AML-193 (cell line): Measurements from ENCODE around the gene S100G.
"Not testable (repeated sequence)": the region's sequence is repeated elsewhere in the genome, so short reads cannot be mapped to it uniquely, and the experiment has no call there.

Source experiments
- DNase-seq, 2 experiments: peaks; one replicate each; lab custom pipeline; 2025; lab: John Stamatoyannopoulos, UW

Gene S100G, protein sequence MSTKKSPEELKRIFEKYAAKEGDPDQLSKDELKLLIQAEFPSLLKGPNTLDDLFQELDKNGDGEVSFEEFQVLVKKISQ

DNA sequence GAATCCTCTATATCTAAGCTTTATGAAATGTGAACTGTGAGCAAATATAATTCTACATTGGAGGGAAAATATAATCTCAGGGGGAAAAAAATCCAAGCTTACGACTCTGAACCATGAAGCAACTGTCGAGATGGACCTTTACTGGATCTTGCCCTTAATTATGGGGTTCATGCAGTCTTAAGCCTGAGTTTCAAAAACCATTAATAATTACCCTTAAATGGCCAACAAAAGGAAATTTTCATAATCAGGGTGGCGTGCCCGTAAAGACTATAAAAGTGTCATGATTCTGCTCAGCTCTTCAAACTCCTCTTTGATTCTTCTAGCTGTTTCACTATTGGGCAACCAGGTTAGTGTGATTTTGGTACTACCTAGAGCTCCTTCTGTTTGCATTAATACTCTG lies at the start of gene S100G:
Gene S100G, plus strand, starts transcription at position 301 of the 400 bp plus-strand sequence. CDS start 849 bp downstream, outside the sequence.
- DNase-seq = no peak

DNA sequence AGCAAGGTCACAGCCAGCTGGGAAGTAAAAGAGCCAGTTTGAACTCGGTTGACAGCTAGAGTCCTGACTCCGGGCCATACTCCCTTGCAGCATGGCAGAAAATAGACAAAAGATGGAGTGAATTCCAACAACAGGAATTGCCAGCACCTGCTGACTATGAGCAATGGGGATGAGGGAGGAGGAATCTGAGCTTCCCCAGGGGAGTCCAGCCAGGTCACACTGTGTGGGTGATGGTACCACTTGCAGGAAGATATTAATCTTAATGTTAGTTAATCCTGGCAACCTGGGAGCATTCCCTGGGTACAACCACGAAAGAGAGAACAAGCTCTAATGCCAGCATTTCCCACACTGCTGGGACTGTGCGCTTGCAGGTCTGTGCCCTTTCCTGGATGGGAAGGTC lies 48.1 kb upstream of the S100G start:
- DNase-seq = no peak

DNA sequence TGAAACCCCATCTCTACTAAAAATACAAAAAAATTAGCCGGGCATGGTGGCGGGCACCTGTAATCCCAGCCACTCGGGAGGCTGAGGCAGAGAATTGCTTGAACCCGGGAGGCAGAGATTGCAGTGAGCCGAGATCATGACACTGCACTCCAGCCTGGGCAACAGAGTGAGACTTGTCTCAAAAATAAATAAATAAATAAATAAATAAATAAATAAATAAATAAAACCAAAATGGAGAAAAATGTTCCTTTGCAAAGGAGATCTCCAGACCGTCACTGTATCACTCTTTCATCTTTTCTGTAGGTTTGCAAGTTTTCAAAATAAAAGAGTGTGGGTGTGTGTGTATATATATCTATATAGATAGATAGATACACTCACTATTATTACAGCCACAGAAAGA lies 46.7 kb upstream of the S100G start:
- not testable (repeated sequence) for DNase-seq

DNA sequence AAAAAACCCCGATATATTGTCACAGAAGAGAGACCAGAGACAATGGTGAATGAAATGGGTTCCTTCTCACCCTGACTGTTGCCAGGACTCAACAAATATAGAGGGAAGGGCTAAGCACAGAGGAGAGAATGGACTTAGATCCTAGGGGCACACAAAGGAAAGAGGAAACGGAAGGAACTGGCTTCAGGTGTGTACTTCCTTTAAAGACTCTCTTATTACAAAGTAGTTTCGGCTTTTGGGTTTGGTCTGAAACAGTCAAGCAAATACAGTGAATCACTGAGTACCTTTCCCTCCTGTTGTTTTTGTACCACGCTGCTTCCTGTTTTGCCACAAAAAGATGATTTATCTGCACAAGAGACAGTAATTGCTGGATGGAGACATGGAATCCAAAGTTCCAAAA lies 46.1 kb upstream of the S100G start:
- DNase-seq = no peak

DNA sequence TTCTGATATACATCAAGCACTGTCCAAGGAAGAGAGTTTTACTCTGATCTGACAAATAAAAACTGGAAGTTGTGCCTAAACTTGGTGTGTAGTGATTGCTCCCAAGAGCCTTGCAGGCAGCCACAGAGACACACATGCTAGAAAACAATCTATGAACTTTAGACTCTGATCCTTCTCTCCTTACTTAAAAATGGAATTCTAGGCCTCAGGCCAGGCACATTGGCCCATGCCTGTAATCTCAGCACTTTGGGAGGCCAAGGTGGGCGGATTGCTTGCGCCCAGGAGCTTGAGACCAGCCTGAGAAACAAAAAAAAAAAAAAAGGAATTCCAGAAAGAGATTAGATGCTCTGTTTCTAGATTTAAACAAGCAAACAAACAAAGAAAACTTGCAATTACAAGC lies 45.6 kb upstream of the S100G start:
- DNase-seq = no peak

DNA sequence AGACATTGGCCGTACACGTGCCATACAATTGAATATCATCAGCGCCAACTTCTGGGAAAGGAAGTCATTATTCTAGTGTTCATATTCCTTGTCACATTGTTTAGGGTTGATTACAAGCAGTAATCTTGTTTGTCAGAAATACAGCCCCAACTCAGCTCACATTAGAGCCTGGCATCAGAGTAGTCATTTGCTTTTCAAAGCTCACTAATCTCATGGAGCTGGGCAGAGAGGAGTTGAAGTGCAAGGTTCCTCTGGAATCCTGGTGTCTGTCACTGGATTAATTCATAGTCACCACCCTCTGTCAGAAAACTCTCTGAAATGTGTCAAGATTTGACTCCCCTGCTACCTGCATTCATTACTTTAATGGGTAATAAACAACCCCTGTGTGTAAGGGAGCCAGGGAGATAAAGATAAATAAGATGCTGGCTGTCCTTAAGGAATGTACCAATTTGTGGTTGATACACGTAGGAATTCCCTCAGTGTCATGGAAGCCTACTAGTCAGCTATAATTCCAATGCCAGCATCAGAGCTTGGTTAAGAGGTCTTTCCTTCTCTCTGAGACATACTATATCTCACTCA lies 43.7 kb upstream of the S100G start:
- no peak for DNase-seq

DNA sequence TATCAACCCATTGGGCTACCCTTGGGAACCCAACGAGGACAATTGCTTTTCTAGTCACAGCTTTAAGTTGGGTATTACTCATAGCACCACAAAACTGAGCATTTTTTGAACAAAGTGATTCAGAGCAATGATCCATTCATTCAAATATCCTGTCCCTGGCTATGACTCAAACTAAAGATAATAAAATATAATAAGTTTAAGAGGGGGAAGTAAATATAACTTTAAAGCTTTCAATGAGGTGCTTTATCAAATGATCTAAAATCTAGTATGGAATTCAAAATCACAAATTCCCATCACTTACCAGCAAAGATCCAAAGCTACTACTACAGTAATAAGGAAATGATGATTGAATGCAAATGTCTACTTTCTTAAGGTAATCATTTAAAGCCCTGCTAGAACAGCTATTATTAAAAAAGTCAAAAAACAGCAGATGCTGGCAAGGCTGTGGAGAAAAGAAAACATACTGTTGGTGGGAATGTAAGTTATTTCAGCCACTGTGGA lies 39.8 kb upstream of the S100G start:
- no peak for DNase-seq

DNA sequence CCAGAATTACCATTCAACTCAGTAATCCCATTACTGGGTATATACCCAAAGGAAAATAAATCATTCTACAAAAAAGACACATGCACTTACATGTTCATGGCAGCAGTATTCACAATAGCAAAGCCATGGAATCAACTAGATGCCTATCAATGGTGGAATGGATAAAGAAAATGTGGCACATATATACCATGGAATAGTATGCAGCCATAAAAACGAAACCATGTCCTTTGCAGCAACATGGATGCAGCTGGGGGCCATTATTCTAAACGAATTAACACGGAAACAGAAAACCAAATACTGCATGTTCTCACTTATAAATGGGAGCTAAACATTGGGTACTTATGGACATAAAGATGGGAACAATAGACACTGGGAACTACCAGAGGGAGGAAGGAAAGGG lies 39.3 kb upstream of the S100G start:
- not testable (repeated sequence) for DNase-seq

DNA sequence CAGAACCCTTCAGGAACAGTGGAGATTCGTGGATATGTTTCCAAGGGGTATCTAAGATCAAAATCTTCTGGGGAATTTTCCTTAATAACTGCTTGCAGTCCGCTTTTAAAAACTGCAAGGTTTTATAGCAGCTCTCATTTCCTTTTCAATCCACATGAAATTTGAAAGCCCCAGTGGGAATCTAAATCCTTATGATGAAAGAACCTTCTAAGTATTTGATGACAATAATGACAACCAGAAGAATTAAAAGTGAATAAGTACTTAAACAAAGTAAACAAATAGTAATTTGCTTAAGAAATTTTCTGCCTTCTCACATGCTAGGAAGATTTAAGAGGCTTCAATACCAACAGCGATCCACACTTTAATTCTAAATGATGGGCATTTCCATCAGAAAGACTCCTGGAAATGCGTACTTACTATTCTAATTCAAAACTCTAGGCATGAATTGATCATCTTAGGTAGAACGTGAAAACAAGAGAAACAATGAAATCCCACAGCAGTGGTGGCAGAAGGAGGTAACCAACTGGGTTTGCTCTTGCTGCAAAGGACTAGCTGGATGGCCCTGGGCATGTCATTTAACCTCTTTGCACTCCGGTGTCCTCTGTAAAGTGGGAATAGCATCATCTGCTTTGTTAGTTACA lies 37.6 kb upstream of the S100G start:
- no peak for DNase-seq

DNA sequence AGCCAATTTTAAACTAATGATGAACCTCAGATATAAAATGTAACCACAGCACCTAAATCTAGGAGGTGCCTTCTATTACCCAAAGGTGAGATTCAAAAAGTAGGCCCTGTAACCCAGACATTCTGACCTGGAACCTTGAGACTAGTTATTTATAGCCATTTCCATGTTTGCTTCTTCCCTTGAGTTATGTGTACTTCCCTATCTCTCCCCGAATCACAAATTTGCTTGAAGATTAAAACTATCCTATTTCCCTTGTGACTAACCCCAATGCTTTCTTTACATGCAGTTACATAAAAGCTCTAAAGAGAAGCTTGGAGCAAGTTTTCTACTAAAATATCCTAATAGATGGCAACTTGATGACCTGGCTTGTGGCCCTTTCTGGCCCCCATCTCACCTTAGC lies 32.6 kb upstream of the S100G start:
- DNase-seq = no peak

DNA sequence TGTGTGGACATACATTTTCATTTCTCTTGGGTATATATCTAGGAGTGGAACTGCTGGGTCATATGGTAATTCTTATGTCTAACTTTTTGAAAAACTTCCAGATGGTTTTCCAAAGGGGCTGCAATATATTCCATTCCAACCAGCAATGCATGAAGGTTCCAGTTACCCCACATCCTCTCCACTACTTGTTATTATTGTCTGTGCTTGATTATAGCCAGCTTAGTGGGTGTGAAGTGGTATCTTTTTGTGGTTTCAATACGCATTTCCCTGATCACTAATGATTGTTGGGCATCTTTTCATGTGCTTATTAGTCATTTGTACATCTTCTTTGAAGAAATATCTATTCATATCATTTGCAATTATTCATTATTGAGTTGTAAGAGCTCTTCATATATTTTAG lies 31.5 kb upstream of the S100G start:
- no peak for DNase-seq

DNA sequence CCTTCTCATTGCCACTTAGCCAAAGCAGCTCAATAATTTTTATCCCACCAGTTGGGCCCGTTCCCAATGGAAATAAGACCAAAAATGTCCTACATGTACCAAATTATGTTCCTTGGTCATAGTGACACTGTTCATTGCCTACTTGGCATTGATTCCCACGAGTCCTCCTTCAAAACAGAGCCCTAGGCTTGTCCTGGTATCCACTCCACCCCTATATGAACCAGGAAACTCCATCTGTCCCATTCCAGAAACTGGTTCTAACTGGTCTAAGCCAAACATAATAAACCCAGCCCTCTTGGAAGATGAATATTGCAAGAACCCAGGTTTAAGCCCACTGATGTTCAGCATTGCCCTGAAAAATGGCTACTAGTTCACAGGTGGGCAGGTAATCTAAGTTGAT lies 30.9 kb upstream of the S100G start:
- DNase-seq = no peak

DNA sequence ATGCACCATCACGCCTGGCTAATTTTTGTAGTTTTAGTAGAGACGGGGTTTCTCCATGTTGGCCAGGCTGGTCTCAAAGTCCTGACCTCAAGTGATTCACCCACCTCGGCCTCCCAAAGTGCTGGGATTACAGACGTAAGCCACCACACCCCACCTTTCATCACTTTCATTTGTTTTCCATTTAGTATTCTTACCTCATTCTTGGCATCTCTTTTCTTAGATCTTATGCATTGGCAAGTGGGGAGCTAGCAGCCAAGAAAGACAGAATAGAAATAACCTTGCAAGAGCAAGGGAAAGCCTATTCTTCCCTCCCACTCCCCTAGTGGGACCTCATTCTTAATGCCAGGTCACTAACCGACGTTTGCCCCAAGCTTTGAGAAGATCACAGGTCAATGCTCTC lies 21.4 kb upstream of the S100G start:
- not testable (repeated sequence) for DNase-seq

DNA sequence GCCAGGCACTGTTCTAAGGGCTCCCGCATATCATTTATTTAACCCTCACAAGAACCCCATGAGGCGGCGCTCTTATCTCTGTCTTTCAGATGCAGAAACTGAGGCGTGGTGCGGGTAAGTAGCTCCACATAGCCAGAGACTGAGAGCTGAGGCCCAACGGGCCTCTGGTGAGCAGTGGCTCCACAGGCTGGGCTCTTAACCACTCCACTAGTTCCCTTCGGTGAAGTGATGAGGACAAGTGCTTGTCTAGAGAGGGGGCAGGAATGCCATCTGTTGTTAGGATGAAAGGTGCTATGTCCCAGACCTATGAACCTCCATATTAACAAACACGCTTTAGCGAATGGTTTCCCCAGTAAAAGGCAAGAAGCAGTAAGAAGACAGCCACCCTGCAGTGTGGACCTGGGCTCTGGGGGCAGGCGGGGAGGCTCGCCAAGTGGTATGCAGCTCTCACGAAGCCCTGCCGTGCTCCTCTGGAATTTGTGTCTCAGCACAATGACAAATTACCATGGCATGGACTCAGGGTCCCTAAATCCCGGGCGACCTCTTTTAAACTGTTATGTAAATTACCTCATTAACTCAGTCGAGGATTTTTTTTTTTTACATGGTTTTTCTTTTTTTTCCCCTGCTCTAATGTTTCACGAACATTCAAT lies 20.9 kb upstream of the S100G start:
- no peak for DNase-seq

DNA sequence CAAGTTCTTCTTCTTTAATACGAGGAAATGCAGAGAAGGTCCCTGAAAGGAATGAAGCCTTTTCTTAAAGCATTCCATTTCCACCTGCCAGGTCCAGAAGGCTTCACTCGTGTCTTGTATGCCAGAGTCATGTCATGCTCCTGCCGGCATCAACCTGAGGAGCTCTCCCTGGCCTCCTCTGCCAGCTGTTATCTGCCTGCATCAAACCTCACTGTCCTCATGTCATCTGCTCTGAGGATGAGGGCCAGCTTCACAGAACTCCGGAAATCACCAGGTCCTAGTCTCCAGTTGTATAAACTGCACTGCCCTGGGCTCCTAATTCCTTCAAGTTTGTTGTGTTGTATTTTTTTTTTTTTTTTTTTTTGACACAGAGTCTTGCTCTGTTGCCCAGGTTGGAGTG lies 20.0 kb upstream of the S100G start:
- no peak for DNase-seq

DNA sequence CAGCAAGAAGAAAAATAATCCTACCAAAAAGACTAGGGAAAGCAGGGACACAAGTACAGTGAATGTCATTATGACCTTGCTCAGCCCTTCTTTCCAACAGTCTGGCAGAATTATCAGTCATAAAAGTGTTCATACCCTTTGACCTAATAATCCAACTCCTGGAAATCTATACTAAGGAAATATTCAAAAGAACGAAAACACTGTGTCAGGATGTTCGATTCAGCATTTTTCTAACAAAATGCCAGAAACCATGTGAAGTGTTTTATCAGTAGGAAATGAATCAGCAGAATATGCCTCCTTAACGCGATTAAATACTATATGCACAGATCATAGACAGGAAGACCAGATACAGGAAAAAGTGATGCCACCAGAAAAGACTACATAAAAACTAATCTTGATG lies 16.2 kb upstream of the S100G start:
- no peak for DNase-seq

DNA sequence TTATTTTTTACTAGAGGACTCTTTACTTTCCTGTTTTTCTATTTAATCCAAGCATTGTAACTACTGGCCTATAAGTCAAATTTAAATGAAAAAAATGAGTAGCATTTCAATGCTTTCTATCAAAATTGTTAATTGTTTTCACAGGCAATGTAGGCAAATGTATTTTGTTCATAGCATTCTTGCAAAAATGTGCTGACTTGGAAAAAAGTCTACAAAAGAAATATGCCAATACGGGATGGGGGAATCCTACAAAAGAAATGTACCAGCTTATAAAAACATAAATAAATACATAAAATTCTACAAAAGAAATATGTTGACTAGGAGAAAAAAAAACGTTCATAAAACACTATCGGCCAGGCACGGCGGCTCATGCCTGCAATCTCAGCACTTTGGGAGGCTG lies 14.9 kb upstream of the S100G start:
- no peak for DNase-seq

DNA sequence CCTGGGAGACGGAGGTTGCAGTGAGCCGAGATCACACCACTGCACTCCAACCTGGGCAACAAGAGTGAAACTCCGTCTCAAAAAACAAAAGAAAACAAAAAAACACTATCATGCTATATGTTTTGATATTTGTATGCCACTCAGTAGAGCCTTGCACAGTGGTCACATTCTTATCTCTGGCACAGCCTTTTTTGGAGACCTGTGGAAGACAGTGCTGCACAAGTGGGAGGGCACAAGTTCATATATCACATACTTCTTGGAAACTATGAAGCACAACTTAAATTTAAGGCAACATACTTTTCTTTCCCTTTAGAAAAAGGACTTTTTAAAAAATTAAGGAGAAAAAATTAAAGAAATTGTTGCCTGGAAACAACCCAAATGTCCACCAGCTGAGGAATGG lies 14.4 kb upstream of the S100G start:
- DNase-seq = no peak

DNA sequence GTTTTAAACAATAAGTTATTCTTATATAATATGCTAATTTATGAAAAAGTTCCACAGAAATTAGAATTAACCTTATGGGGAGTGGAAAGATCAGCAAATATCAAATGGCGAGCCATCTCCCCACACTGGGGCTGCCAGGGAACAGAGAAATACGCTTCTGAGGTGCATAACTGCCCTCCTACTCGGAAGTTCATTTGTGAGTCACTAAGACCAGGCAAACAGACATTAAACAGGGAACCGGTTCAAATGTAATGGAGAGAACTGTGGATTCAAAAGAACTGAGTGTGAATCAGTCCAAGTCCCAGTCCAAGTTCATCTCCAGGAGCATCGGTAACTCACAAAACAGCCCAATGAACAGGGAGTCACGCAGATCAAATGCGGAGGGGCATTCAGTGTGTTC lies 11.4 kb upstream of the S100G start:
- no peak for DNase-seq

DNA sequence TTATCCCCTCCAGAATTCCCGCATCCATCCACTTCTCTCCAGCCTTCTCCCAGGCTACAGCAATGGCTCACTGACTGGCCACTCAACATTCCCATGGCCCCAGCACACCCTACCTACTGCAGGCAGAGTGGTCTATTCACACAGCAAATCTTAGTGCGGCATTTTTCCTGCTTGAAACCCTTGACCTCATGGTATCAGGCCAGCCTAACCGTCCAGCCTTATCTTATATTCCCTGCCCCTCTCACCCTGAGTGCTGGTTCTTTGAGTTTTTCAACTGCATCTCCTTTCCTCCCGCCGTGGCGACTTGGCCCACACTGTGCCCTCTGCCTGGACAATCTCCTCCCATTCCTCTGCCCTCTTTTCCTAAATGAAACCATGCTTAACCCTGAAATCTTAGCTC lies 10.0 kb upstream of the S100G start:
- DNase-seq = no peak

DNA sequence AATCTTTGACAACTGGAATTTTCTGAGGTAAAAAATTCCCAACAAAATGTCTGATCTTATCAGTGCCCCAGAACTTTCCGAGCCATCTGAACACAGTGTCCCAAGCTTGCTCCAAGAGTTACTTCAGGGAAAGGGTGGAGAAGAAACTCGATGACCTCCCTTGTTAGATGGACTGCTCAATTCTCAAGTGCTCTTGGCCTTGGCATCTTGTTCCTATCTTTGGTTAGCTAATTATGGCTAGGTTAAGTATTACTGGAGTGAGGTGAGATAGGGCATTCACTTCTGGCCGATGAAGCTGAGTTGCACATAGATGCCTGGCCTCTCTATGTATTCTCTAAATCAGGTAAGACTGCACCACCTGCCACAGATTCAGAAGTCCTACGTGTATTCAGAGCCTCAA lies 9.1 kb upstream of the S100G start:
- no peak for DNase-seq

DNA sequence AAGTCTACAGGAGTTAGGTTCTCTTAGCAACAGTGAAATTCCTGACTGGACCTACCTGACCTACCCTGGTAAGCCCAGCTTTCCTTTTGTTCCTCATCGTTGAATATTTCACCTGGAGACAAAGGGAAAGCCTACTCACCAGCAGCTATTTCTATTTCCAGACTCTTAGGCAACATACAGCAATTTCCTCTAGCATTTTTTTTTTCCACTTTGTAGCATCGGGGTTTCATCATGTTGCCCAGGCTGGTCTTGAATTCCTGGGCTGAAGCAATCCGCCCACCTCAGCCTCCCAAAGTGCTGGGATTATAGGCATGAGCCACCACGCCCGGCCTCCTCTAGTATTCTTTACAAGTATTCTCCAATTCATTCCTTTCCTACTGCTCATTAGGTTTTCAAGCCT lies 6.8 kb upstream of the S100G start:
- no peak for DNase-seq

DNA sequence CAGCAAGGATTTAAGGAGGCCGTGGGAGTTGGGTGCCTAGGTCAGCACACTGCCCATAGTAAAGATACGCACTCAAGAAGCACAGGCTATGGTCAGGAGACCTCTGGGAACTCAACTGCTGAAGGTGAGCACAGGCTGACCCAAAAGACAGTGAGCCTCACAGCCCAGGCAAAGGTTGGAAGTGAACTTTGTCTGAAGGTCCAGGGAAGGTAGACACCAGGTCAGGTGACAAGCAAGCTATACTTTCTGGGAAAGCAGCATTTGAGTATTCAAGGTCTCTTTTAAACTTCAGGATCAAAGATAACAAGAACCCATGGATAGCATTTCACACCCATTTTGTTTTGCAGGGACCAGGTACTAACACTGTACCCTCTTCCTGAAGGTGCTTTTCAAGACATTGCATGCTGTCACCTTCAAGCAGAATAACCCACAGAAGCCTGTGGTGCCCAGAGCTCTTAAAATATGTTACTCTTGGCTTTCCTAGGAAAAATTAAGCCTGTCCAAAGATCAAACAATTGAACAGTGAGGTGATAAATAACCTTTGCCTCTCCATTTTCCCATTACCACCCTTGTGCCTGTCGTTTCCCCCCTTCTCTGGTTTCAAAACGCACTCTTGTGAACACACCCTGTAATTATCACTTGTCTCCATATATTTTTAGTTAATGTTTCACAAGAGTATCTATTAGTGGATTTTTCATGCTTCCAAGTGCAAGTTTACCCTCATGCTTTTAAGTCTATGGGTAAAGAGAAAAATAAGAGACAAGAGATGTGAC lies 3.4 kb upstream of the S100G start:
- no peak for DNase-seq
